NCI-H2081 (cell line): ENCODE results near the gene SLX9.

Source experiments
- DNase-seq, 2 experiments: peaks; one replicate each; lab custom pipeline; 2025; lab: John Stamatoyannopoulos, UW

The SLX9 gene

GRCh38 chr21:44947930-44948331 lies 8.1 kb downstream of the SLX9 start:
- no peak for DNase-seq

- no peak for DNase-seq
Measured at GRCh38 chr21:44948426-44949120, 8.7 kb downstream of the SLX9 start.

GRCh38 chr21:44949161-44949778 lies 9.4 kb downstream of the SLX9 start:
- DNase-seq = no peak

GRCh38 chr21:44949779-44950198 lies 10.0 kb downstream of the SLX9 start:
- no peak for DNase-seq

GRCh38 chr21:44950351-44950750 lies 10.5 kb downstream of the SLX9 start:
- no peak for DNase-seq

- no peak for DNase-seq
Measured at GRCh38 chr21:44951186-44951915, 11.5 kb downstream of the SLX9 start.

- no peak for DNase-seq
Measured at GRCh38 chr21:44952116-44952928, 12.5 kb downstream of the SLX9 start.

- no peak for DNase-seq
Measured at GRCh38 chr21:44952929-44953627, 13.2 kb downstream of the SLX9 start.

- no peak for DNase-seq
Measured at GRCh38 chr21:44953628-44954021, 13.8 kb downstream of the SLX9 start.

- DNase-seq = no peak
Measured at GRCh38 chr21:44954281-44954771, 14.5 kb downstream of the SLX9 start.

- no peak for DNase-seq
Measured at GRCh38 chr21:44955141-44955797, 15.4 kb downstream of the SLX9 start.

- no peak for DNase-seq
Measured at GRCh38 chr21:44955798-44956175, 16.0 kb downstream of the SLX9 start.

GRCh38 chr21:44956356-44957046 lies 16.7 kb downstream of the SLX9 start:
- DNase-seq = no peak

GRCh38 chr21:44957047-44957831 lies 17.4 kb downstream of the SLX9 start:
- DNase-seq = no peak

- no peak for DNase-seq
Measured at GRCh38 chr21:44957901-44958451, 18.1 kb downstream of the SLX9 start.

GRCh38 chr21:44958471-44959191 lies 18.8 kb downstream of the SLX9 start:
- no peak for DNase-seq

- no peak for DNase-seq
Measured at GRCh38 chr21:44959376-44960091, 19.7 kb downstream of the SLX9 start.
